ENCODE measurements around the gene TTF2.

DNA sequence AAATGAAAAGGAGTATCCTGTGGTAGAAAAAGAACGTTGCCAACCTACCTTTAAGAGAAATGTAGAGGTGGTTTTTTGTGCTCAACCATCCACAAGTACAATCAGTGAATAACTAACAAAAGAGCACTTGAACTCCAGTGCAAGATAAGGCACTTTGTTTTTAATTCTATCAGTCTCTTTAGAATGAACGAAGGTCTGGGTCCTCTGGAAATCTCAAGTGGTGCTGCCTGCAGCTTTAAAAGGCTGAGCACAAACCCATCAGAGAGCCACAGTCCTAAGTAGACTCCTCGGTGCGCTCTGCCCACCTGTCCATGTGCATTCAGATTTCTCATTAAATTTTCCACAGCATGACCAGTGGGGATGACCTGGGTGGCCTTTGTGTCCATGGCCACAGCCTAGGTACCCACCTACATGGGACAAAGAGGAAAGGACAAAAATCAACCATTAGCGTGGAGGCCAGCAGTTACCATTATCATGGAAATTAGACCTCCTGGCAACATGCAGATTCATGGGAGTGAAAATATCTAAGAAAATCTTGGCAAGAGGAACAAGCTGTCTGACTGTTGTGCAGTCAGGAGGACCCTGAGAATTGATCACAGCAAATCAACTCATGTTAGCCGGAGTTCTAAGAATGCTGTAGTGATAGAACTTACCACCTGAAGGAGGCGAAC lies 52.1 kb downstream of the TTF2 start:
- TF ChIP-seq CTCF (IDR thresholded peaks at IDR 0.05) (no peak), EP300 (IDR thresholded peaks at IDR 0.05) (no peak), POLR2AphosphoS5 (IDR thresholded peaks at IDR 0.05) (no peak), POLR2A (IDR thresholded peaks at IDR 0.05; ENCODE audit: low read depth) (no peak)
